Measurements from ENCODE around the gene CREB3. TPM values are rescaled to one million over a fixed set of nuclear protein-coding genes. Genes with fewer than 3 reads are reported as not detected.

Gene CREB3
- total and polyA plus RNA-seq, 4 donors, result 9.2 to 21.4 (median 18.1) TPM

DNA sequence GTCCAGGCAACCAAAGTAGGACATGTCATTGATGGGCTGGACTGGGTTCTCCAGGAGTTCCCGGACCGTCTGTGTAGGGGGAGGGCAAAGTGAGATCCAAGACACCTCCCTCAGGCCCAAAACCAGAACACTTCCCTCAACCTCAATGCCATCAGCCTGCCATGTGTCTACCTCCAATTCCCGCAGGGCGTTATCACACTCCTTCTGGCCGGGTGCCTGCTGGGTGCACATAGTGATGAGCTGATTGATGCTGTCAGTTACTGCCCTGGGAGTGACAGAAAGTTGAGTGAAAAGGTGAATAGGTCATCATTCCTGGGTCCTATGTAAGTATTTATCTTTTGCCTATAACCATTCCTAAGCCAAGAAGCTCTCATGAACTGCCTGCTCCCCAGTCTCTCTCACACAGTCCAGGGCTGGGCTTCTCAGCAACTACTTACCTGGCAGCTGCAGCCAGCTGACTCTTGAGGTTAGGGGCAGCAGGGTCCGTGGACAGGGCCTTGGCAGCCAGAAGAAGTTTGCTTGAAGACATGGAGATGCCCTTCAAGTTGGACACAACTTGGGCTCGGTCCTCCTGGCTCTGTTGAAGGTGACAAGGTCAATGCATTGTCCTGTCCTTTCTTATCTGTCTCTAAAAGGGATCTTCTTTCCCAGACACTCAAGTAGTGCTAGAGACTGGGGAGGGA lies 21.5 kb upstream of the CREB3 start:
- H3K36me3 ChIP-seq (ENCODE audit: control insufficient read depth in 4 of 4, insufficient read depth in 3 of 4, low read depth in 1 of 4, low read length in 3 of 4), result peaks cover 51 to 92% (median 82%) of the 10 kb centered on the region in 4 donors
- H3K9ac ChIP-seq (ENCODE audit: low read depth in 1 of 2, low read length in 2 of 2), result no peak overlapping the region
- no peaks in the 10 kb centered on the region for H3K27me3 ChIP-seq (ENCODE audit: control insufficient read depth in 4 of 4, insufficient read depth in 4 of 4, low read length in 3 of 4)
- TF ChIP-seq RAD21 (IDR thresholded peaks at IDR 0.05) (no peak), RXRA (IDR thresholded peaks at IDR 0.05) (no peak)
- TF ChIP-seq, protein P1, sequence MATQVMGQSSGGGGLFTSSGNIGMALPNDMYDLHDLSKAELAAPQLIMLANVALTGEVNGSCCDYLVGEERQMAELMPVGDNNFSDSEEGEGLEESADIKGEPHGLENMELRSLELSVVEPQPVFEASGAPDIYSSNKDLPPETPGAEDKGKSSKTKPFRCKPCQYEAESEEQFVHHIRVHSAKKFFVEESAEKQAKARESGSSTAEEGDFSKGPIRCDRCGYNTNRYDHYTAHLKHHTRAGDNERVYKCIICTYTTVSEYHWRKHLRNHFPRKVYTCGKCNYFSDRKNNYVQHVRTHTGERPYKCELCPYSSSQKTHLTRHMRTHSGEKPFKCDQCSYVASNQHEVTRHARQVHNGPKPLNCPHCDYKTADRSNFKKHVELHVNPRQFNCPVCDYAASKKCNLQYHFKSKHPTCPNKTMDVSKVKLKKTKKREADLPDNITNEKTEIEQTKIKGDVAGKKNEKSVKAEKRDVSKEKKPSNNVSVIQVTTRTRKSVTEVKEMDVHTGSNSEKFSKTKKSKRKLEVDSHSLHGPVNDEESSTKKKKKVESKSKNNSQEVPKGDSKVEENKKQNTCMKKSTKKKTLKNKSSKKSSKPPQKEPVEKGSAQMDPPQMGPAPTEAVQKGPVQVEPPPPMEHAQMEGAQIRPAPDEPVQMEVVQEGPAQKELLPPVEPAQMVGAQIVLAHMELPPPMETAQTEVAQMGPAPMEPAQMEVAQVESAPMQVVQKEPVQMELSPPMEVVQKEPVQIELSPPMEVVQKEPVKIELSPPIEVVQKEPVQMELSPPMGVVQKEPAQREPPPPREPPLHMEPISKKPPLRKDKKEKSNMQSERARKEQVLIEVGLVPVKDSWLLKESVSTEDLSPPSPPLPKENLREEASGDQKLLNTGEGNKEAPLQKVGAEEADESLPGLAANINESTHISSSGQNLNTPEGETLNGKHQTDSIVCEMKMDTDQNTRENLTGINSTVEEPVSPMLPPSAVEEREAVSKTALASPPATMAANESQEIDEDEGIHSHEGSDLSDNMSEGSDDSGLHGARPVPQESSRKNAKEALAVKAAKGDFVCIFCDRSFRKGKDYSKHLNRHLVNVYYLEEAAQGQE (IDR thresholded peaks at IDR 0.05), result no peak
- TF ChIP-seq, protein P2, sequence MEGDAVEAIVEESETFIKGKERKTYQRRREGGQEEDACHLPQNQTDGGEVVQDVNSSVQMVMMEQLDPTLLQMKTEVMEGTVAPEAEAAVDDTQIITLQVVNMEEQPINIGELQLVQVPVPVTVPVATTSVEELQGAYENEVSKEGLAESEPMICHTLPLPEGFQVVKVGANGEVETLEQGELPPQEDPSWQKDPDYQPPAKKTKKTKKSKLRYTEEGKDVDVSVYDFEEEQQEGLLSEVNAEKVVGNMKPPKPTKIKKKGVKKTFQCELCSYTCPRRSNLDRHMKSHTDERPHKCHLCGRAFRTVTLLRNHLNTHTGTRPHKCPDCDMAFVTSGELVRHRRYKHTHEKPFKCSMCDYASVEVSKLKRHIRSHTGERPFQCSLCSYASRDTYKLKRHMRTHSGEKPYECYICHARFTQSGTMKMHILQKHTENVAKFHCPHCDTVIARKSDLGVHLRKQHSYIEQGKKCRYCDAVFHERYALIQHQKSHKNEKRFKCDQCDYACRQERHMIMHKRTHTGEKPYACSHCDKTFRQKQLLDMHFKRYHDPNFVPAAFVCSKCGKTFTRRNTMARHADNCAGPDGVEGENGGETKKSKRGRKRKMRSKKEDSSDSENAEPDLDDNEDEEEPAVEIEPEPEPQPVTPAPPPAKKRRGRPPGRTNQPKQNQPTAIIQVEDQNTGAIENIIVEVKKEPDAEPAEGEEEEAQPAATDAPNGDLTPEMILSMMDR (IDR thresholded peaks at IDR 0.05; ENCODE audit: low read depth, low read length, missing input control), result no peak
- H3K4me1 ChIP-seq (ENCODE audit: control insufficient read depth in 4 of 4, insufficient read depth in 4 of 4, low read length in 3 of 4), result no peaks in the 10 kb centered on the region
- 89% methylated on average over 7 of the region's 7 CpGs for WGBS
- no peak for DNase-seq (ENCODE audit: low spot score)
- H3K27ac ChIP-seq (ENCODE audit: low read depth in 1 of 2, low read length in 2 of 2), result no peak overlapping the region
- H3K4me3 ChIP-seq (ENCODE audit: low read depth in 1 of 3, low read length in 3 of 3), result no peak overlapping the region
- no peaks in the 10 kb centered on the region for H3K9me3 ChIP-seq (ENCODE audit: control insufficient read depth in 4 of 4, low read length in 3 of 4)

DNA sequence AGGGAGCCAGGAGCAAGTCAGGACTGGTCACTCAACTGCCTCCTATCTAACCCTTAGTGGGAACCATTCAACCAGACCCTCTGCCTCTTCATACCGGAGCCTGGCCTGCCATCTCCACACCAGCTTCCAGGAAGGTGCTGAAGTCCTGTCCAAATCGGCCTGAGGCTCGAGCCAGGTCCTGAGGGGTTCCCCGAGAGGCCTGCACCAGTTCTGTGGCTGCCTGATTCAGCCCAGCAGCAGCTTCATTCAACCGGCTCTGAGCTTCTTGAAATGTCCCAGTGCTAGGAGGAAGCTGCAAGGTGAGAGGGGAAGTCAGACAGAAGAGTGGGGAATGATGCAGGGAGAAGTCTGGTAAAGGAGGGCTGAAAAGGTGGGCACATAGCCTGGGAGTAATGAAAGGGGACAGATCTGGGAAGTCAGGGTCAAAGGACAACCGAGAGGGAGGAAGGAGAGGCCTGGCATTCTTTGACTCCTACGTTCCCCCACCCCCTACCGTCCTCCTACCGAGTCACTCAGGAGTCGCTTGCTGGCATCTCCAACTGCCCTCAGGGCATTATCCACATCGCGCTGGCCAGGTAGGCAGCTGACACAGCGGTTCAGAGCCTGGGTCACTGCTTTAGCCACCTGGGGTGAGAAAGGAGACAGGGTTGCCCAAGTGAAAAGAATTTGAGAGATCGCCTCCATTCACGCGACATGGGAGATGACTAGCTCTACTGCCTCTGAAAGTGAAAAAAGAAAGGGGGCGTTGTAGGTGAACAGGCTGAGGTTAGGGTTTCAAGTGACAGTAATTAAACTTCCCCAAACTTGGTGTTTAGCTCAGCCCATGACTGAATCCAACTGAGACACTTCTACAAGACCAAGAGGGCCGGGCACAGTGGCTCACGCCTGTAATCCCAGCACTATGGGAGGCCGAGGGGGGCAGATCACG lies 20.7 kb upstream of the CREB3 start:
- Histone ChIP-seq H3K4me3 (ENCODE audit: low read depth in 1 of 3, low read length in 3 of 3) (no peak overlapping the region), H3K9me3 (ENCODE audit: control insufficient read depth in 4 of 4, low read length in 3 of 4) (no peaks in the 10 kb centered on the region), H3K9ac (ENCODE audit: low read depth in 1 of 2, low read length in 2 of 2) (no peak overlapping the region), H3K27me3 (ENCODE audit: control insufficient read depth in 4 of 4, insufficient read depth in 4 of 4, low read length in 3 of 4) (no peaks in the 10 kb centered on the region), H3K4me1 (ENCODE audit: control insufficient read depth in 4 of 4, insufficient read depth in 4 of 4, low read length in 3 of 4) (no peaks in the 10 kb centered on the region), H3K36me3 (ENCODE audit: control insufficient read depth in 4 of 4, insufficient read depth in 3 of 4, low read depth in 1 of 4, low read length in 3 of 4) (peaks cover 52 to 92% (median 82%) of the 10 kb centered on the region in 4 donors), H3K27ac (ENCODE audit: low read depth in 1 of 2, low read length in 2 of 2) (no peak overlapping the region)
- 91% methylated on average over 21 of the region's 21 CpGs for WGBS
- no peak for DNase-seq (ENCODE audit: low spot score)
- TF ChIP-seq RXRA (IDR thresholded peaks at IDR 0.05) (no peak), NR2F2 (IDR thresholded peaks at IDR 0.05) (no peak), HNF4G (IDR thresholded peaks at IDR 0.05) (no peak), TAF1 (conservative IDR thresholded peaks at IDR 0.05) (no peak), EGR1 (IDR thresholded peaks at IDR 0.05; ENCODE audit: low read depth in 2 of 2) (no peak), GABPA (IDR thresholded peaks at IDR 0.05 in 1 of 2, conservative IDR thresholded peaks at IDR 0.05 in 1 of 2) (no peak), SP1 (IDR thresholded peaks at IDR 0.05) (no peak), FOXA1 (IDR thresholded peaks at IDR 0.05) (no peak)
- TF ChIP-seq, protein P1 (IDR thresholded peaks at IDR 0.05), result no peak
- TF ChIP-seq, protein P3, sequence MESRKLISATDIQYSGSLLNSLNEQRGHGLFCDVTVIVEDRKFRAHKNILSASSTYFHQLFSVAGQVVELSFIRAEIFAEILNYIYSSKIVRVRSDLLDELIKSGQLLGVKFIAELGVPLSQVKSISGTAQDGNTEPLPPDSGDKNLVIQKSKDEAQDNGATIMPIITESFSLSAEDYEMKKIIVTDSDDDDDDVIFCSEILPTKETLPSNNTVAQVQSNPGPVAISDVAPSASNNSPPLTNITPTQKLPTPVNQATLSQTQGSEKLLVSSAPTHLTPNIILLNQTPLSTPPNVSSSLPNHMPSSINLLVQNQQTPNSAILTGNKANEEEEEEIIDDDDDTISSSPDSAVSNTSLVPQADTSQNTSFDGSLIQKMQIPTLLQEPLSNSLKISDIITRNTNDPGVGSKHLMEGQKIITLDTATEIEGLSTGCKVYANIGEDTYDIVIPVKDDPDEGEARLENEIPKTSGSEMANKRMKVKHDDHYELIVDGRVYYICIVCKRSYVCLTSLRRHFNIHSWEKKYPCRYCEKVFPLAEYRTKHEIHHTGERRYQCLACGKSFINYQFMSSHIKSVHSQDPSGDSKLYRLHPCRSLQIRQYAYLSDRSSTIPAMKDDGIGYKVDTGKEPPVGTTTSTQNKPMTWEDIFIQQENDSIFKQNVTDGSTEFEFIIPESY (IDR thresholded peaks at IDR 0.05), result no peak
- TF ChIP-seq, protein P4, sequence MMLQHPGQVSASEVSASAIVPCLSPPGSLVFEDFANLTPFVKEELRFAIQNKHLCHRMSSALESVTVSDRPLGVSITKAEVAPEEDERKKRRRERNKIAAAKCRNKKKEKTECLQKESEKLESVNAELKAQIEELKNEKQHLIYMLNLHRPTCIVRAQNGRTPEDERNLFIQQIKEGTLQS (IDR thresholded peaks at IDR 0.05), result no peak
- TF ChIP-seq, protein P2 (IDR thresholded peaks at IDR 0.05; ENCODE audit: low read depth, low read length, missing input control), result no peak
- TF ChIP-seq, protein P5, sequence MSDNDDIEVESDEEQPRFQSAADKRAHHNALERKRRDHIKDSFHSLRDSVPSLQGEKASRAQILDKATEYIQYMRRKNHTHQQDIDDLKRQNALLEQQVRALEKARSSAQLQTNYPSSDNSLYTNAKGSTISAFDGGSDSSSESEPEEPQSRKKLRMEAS (IDR thresholded peaks at IDR 0.05), result no peak

Data from liver (tissue), 9 donors.